Endothelial cell of umbilical vein (primary cell): ENCODE measurements around the gene DPH7. TPM values are rescaled to one million over a fixed set of nuclear protein-coding genes. Genes with fewer than 3 reads are reported as not detected.

Experiments
- BruUV-seq: library from RNA; stranded (reverse); fragments of 400-500 nt; replicated peaks from 2 replicates; lab custom pipeline; 2021; lab: Mats Ljungman, UMichigan
- CTCF ChIA-PET: fragments of 300-600, 350-600 bp; sonication (Branson Sonifier 250); formaldehyde crosslinking; loops from one replicate; lab custom pipeline; 2021; ENCODE audit warnings: antibody characterized with exemption, inconsistent platforms; lab: Charles Lee
- POLR2A ChIA-PET: fragments of 300-600, 350-600 bp; sonication (Branson Sonifier 250); formaldehyde crosslinking; loops from one replicate; lab custom pipeline; 2021; ENCODE audit warnings: antibody characterized with exemption, inconsistent platforms; lab: Charles Lee
- DNase-seq: peaks from one replicate; pipeline ENCODE4 v3.0.0-alpha.2; 2011; ENCODE audit warnings: low read depth, low spot score
- FAIRE-seq: peaks from 2 replicates; lab custom pipeline; 2011; peaks lifted over from hg19 to GRCh38; lab: Jason Lieb, UNC
- H2AFZ ChIP-seq: 2 replicates; pipeline ENCODE4 v1.6.0; 2012; ENCODE audit warnings: low read depth, low read length, control low read depth, inconsistent platforms
- H3K27ac ChIP-seq: 2 replicates; pipeline ENCODE4 v1.5.1; 2011; ENCODE audit warnings: low read depth, mild to moderate bottlenecking, control low read depth, low read length, moderate library complexity; ENCODE audit not compliant: insufficient read depth
- H3K27me3 ChIP-seq, 2 experiments: 2 replicates each; pipeline versions ENCODE4 v1.6.0 to v1.6.1; 2011; ENCODE audit warnings: low read length in 2 of 2, mixed read lengths in 1 of 2; ENCODE audit not compliant: control insufficient read depth in 2 of 2, insufficient read depth in 2 of 2
- H3K36me3 ChIP-seq, 2 experiments: 2 replicates in 1 of 2; 3 replicates in 1 of 2; pipeline ENCODE4 v1.5.1; 2011; ENCODE audit warnings: low read length in 2 of 2, mild to moderate bottlenecking in 1 of 2, moderate library complexity in 1 of 2; ENCODE audit not compliant: control insufficient read depth in 2 of 2, insufficient read depth in 2 of 2; ENCODE audit errors: extremely low read depth in 1 of 2
- H3K4me1 ChIP-seq: 3 replicates; pipeline ENCODE4 v1.5.1; 2011; ENCODE audit warnings: mild to moderate bottlenecking, low read length; ENCODE audit not compliant: control insufficient read depth, insufficient read depth; ENCODE audit errors: extremely low read depth
- H3K4me2 ChIP-seq: 2 replicates; pipeline ENCODE4 v1.6.1; 2011; ENCODE audit warnings: low read length, control low read depth, mixed read lengths; ENCODE audit not compliant: insufficient read depth
- H3K4me3 ChIP-seq, 3 experiments: fragments of 200-600 bp in 1 of 3; sonication (generic), shearing (Covaris generic) in 1 of 3; replicated peaks in 1 of 3; 2 replicates each; pipeline ENCODE4 v1.5.1; 2011 to 2016; ENCODE audit warnings: control low read depth in 3 of 3, low read length in 3 of 3, mild to moderate bottlenecking in 2 of 3, inconsistent platforms in 1 of 3, low read depth in 1 of 3, moderate library complexity in 1 of 3; ENCODE audit not compliant: insufficient read depth in 1 of 3
- H3K79me2 ChIP-seq: 2 replicates; pipeline ENCODE4 v1.6.0; 2012; ENCODE audit warnings: low read length, inconsistent platforms; ENCODE audit not compliant: control insufficient read depth, insufficient read depth
- H3K9ac ChIP-seq: replicated peaks from 2 replicates; pipeline ENCODE3; 2011; ENCODE audit warnings: low read length, control low read depth; ENCODE audit not compliant: insufficient read depth; ENCODE audit errors: extremely low read depth
- H3K9me1 ChIP-seq: replicated peaks from 3 replicates; pipeline ENCODE4 v1.6.0; 2011; ENCODE audit warnings: mild to moderate bottlenecking, low read length; ENCODE audit not compliant: control insufficient read depth, insufficient read depth; ENCODE audit errors: extremely low read depth
- H3K9me3 ChIP-seq: replicated peaks from 2 replicates; pipeline ENCODE4 v1.5.1; 2012; ENCODE audit warnings: low read length, inconsistent platforms; ENCODE audit not compliant: control insufficient read depth, insufficient read depth
- H4K20me1 ChIP-seq: replicated peaks from 2 replicates; pipeline ENCODE3; 2011; ENCODE audit warnings: mild to moderate bottlenecking, low read length; ENCODE audit not compliant: control insufficient read depth, insufficient read depth; ENCODE audit errors: extremely low read depth
- EZH2 ChIP-seq: IDR thresholded peaks from 2 replicates; pipeline ENCODE4 v1.6.1; 2012; ENCODE audit warnings: borderline replicate concordance, low read depth, mild to moderate bottlenecking, moderate library complexity, low read length, inconsistent platforms; ENCODE audit not compliant: severe bottlenecking
- GATA2 ChIP-seq: IDR thresholded peaks from 2 replicates; pipeline ENCODE4 v1.7.0; 2011; ENCODE audit warnings: low read depth, mild to moderate bottlenecking, moderate library complexity, mixed read lengths, low read length; ENCODE audit not compliant: insufficient read length, insufficient read depth
- JUN ChIP-seq: IDR thresholded peaks from 2 replicates; pipeline ENCODE4 v1.6.1; 2011; ENCODE audit warnings: borderline replicate concordance, low read depth; ENCODE audit not compliant: insufficient read length, insufficient read depth
- MYC ChIP-seq: IDR thresholded peaks from one replicate; pipeline ENCODE4 v1.6.1; 2011; ENCODE audit warnings: mild to moderate bottlenecking, low read depth, low read length
- POLR2A ChIP-seq: IDR thresholded peaks from 2 replicates; pipeline ENCODE4 v1.6.1; 2012; ENCODE audit warnings: low read depth, mild to moderate bottlenecking, control low read depth, low read length
- POLR2AphosphoS5 ChIP-seq: IDR thresholded peaks from 2 replicates; pipeline ENCODE4 v1.6.1; 2012; ENCODE audit warnings: low read depth, mild to moderate bottlenecking, control low read depth, low read length, moderate library complexity; ENCODE audit not compliant: insufficient read depth
- dilution Hi-C: fragments of 300-500 bp; cut with MboI; formaldehyde crosslinking; loops from one replicate; pipeline ENCODE4 v1.15.0; 2019; ENCODE audit warnings: low sequenced_read_pairs; ENCODE audit not compliant: extremely low pct_ligation_motif_present
- intact Hi-C: fragments of 100-400 bp; cut with micrococcal nuclease; formaldehyde crosslinking; loops from one replicate; pipeline ENCODE4 v1.10.0; 2022
- polyA plus RNA-seq, 4 experiments: library from polyadenylated mRNA; depleted of rRNA in 3 of 4; stranded (reverse) in 3 of 4; unstranded in 1 of 4; fragments of >200 nt; gene quantifications; 2 replicates each; pipeline versions ENCODE4 v1.2.1 to v1.2.3, GENCODE V29; 2011 to 2012; ENCODE audit warnings: missing spikeins in 1 of 4
- total RNA-seq: library from RNA; stranded (reverse); gene quantifications from 2 replicates; pipeline ENCODE4 v1.2.3, GENCODE V29; 2021
- TF ChIP-seq, protein P1 (sequence below), 2 donors: IDR thresholded peaks; 1 replicate in 1 of 2; 2 replicates in 1 of 2; pipeline ENCODE4 v1.5.1; 2011; ENCODE audit warnings: low read length in 2 of 2, mild to moderate bottlenecking in 2 of 2, moderate library complexity in 2 of 2, control low read depth in 1 of 2, inconsistent platforms in 1 of 2, low read depth in 1 of 2; ENCODE audit not compliant: insufficient read depth in 1 of 2; ENCODE audit errors: extremely low read depth in 1 of 2
- TF ChIP-seq, protein P2 (sequence below): IDR thresholded peaks from 2 replicates; pipeline ENCODE4 v1.6.1; 2011; ENCODE audit not compliant: insufficient read depth, insufficient read length

The DPH7 gene
- total and polyA plus RNA-seq, 2 donors (not counting 3 experiments of a cell fraction or from before 2014, with no cell fraction given), result 41.8 to 43.2 TPM

DNA sequence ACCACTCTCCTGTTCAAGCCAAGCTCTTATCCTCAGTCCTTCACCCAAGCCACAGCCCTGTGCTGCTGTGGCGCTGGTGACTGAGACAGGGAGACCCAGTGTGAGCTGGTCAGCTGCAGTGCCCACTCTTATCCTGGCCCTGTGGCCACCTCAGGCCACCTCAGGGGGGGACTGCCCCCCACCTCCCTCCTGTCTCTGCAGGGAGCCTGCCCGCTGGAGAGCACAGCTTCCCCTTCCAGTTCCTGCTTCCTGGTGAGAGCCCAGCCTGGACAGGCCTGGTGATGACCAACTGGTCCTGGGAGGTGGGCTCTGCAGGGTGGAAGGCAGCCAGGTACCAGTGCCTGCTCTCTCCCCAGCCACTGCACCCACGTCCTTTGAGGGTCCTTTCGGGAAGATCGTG lies 34.5 kb upstream of the DPH7 start:
- Histone ChIP-seq H3K9me1 (no peaks in the 10 kb centered on the region), H3K79me2 (peaks cover 13% of the 10 kb centered on the region), H3K36me3 (peaks cover 0 to 13% of the 10 kb centered on the region in 2 experiments), H3K9ac (no peak overlapping the region), H3K27ac (no peak overlapping the region), H3K4me2 (no peak overlapping the region), H3K4me3 (no peak overlapping the region), H3K4me1 (peaks cover 15% of the 10 kb centered on the region), H3K9me3 (no peaks in the 10 kb centered on the region), H3K27me3 (no peaks in the 10 kb centered on the region), H2AFZ (no peak overlapping the region), H4K20me1 (no peaks in the 10 kb centered on the region)
- FAIRE-seq (no peak), DNase-seq (no peak)
- ChIA-PET CTCF (no interaction called here), POLR2A (no interaction called here)
- dilution Hi-C loops, result no loop called here
- intact Hi-C loops, result no loop called here
- no TSS peak for BruUV-seq
- TF ChIP-seq, protein P1, sequence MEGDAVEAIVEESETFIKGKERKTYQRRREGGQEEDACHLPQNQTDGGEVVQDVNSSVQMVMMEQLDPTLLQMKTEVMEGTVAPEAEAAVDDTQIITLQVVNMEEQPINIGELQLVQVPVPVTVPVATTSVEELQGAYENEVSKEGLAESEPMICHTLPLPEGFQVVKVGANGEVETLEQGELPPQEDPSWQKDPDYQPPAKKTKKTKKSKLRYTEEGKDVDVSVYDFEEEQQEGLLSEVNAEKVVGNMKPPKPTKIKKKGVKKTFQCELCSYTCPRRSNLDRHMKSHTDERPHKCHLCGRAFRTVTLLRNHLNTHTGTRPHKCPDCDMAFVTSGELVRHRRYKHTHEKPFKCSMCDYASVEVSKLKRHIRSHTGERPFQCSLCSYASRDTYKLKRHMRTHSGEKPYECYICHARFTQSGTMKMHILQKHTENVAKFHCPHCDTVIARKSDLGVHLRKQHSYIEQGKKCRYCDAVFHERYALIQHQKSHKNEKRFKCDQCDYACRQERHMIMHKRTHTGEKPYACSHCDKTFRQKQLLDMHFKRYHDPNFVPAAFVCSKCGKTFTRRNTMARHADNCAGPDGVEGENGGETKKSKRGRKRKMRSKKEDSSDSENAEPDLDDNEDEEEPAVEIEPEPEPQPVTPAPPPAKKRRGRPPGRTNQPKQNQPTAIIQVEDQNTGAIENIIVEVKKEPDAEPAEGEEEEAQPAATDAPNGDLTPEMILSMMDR (IDR thresholded peaks at IDR 0.05; ENCODE audit: extremely low read depth in 1 of 2, insufficient read depth in 1 of 2, low read depth in 1 of 2, low read length in 2 of 2), result no peak
- TF ChIP-seq JUN (no peak), POLR2A (no peak), GATA2 (no peak), EZH2 (no peak), POLR2AphosphoS5 (no peak)

DNA sequence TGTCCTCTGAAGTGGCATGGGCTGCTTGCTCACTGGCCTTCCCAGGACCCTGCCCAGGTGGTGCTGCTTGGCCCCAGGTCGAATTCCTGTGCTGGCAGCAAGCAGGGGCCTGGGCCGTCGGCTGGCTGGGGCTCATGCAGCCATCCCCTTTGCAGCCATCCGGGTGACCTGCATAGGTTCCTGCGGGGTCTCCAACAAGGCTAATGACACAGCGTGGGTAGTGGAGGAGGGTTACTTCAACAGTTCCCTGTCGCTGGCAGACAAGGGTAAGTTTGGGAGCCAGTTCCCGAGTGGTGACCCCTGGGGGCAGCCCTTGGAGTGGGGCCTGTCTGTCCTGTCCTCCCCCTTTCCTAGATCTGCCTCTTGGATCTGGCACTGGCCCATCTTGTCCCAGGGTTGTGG lies 34.0 kb upstream of the DPH7 start:
- H3K4me2 ChIP-seq, result no peak overlapping the region
- no peak overlapping the region for H3K9ac ChIP-seq
- ChIA-PET POLR2A (no interaction called here), CTCF (no interaction called here)
- H4K20me1 ChIP-seq, result no peaks in the 10 kb centered on the region
- H3K36me3 ChIP-seq, result peaks cover 0 to 13% of the 10 kb centered on the region in 2 experiments
- peaks cover 8% of the 10 kb centered on the region for H3K79me2 ChIP-seq
- FAIRE-seq (no peak), DNase-seq (no peak)
- no peak for TF ChIP-seq JUN
- TF ChIP-seq GATA2, result no peak
- no peak for TF ChIP-seq POLR2AphosphoS5
- TF ChIP-seq MYC, result no peak
- TF ChIP-seq, protein P2, sequence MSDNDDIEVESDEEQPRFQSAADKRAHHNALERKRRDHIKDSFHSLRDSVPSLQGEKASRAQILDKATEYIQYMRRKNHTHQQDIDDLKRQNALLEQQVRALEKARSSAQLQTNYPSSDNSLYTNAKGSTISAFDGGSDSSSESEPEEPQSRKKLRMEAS, result no peak
- H3K27ac ChIP-seq, result no peak overlapping the region
- intact Hi-C loops (no loop called here), dilution Hi-C loops (no loop called here)
- H3K4me3 ChIP-seq, result no peak overlapping the region
- H3K27me3 ChIP-seq, result no peaks in the 10 kb centered on the region
- H3K4me1 ChIP-seq, result peaks cover 11% of the 10 kb centered on the region
- H3K9me1 ChIP-seq, result no peaks in the 10 kb centered on the region
- H2AFZ ChIP-seq, result no peak overlapping the region
- no TSS peak for BruUV-seq
- no peaks in the 10 kb centered on the region for H3K9me3 ChIP-seq
